NB4 (cell line): ENCODE results near the gene ARL2BP.

ENCODE experiments used
- MAX ChIP-seq: IDR thresholded peaks from 2 replicates; pipeline ENCODE4 v1.6.1; 2011; ENCODE audit warnings: low read depth, low read length
- MYC ChIP-seq: IDR thresholded peaks from 2 replicates; pipeline ENCODE4 v1.6.1; 2011; ENCODE audit warnings: low read depth, low read length
- POLR2A ChIP-seq: IDR thresholded peaks from 2 replicates; pipeline ENCODE4 v1.6.1; 2011; ENCODE audit warnings: mild to moderate bottlenecking; ENCODE audit not compliant: insufficient read length; ENCODE audit errors: extremely low read depth
- TF ChIP-seq, protein P1 (sequence below): IDR thresholded peaks from one replicate; pipeline ENCODE4 v1.5.1; 2012; ENCODE audit warnings: low read depth, low read length

DNA sequence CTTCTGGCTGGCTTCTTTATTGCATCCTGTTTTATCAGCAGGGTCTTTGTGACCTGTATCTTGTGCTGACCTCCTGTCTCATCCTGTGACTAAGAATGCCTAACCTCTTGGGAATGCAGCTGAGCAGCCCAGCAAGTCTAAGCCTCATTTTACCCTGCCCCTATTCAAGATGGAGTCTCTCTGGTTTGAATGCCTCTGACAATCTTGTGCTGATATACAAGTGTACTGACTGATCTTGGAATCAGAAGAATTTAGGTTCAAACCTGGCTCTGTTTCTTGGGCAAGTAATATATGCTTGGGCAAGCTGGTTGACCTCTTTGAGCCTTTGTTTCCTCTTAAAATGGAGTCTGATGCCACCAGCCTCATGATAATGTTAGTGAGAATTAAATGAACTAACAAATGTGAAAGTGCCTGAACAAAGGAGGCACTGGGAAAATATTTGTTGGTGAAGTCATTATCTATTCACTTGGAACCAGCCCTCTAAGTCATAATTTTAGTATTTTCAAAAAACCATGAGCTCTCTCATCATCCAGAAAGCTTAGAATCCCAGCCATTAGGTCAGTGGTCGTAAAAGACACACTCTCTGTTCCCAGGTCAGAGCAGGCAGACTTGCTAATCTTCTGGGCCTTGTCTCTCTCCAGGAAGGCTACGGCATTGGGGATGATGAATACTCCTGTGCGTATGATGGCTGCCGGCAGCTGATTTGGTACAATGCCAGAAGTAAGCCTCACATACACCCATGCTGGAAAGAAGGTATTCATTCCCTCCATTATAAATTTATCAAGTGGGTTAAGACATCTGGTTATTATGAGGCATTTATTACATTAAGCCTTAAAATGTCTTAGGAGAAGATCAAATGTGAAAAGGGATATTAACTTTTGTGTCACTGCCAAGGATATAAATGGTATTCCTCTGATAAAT is 18.1 kb upstream of the ARL2BP start:
- no peak for TF ChIP-seq MYC
- TF ChIP-seq, protein P1, sequence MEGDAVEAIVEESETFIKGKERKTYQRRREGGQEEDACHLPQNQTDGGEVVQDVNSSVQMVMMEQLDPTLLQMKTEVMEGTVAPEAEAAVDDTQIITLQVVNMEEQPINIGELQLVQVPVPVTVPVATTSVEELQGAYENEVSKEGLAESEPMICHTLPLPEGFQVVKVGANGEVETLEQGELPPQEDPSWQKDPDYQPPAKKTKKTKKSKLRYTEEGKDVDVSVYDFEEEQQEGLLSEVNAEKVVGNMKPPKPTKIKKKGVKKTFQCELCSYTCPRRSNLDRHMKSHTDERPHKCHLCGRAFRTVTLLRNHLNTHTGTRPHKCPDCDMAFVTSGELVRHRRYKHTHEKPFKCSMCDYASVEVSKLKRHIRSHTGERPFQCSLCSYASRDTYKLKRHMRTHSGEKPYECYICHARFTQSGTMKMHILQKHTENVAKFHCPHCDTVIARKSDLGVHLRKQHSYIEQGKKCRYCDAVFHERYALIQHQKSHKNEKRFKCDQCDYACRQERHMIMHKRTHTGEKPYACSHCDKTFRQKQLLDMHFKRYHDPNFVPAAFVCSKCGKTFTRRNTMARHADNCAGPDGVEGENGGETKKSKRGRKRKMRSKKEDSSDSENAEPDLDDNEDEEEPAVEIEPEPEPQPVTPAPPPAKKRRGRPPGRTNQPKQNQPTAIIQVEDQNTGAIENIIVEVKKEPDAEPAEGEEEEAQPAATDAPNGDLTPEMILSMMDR: no peak
- no peak for TF ChIP-seq POLR2A
- no peak for TF ChIP-seq MAX
